Esophagus mucosa (tissue), 1 donor: ENCODE measurements around the gene NR0B2. TPM values are rescaled to one million over a fixed set of nuclear protein-coding genes. Genes with fewer than 3 reads are reported as not detected.
"Not testable (repeated sequence)": the region's sequence is repeated elsewhere in the genome, so short reads cannot be mapped to it uniquely, and the experiment has no call there.

Experiments used
- ATAC-seq: fragments of 200-7000 bp; cut with Tn5 transposase; one replicate; pipeline ENCODE4 v1.9.1; 2020
- total RNA-seq: library from RNA; stranded (reverse); gene quantifications from one replicate; pipeline ENCODE4 v1.2.4, GENCODE V29; 2023
- donor health status: DM: yes; HTN: yes; CAD: no.

NR0B2 gene
- total RNA-seq, 1 donor from 2014 or later = not detected

DNA sequence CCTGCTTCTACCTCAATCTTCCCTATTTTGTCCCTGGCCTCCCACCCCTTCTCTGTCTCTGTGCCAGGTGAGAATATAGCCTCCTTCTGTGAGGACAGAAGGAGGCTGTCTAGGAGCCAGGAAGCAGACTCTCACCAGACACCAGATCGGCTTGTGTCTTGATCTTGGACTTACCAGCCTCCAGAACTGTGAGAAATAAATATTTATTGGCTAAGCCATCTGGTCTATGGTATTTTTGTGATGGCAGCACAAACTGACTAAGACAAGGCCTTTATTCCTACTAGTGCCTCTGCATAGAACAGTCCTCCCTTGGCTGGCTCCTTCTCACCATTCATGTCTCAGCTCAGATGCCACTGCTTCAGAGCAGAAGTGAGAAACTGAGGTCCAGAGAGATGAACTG is 25.5 kb downstream of the NR0B2 start:
- no peak for ATAC-seq

DNA sequence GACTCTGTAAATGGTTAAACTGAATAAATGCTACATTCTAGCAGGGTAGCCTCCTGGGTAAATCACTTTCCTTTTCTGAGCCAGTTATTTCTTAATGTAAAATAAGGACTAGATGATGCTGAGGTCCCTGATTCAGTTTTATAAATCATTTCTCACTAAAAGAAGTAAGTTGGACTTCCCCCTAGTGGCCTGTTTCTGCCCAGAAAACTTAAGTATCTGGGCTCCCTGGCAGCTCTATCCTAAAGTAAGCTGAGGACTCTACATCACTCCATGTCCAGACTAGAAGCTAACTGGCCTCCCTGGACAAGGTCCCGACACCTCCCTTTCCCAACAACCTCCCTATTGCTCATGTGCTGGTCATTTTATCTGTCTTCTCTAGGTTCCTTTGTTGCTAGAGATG is 26.6 kb downstream of the NR0B2 start:
- no peak for ATAC-seq

DNA sequence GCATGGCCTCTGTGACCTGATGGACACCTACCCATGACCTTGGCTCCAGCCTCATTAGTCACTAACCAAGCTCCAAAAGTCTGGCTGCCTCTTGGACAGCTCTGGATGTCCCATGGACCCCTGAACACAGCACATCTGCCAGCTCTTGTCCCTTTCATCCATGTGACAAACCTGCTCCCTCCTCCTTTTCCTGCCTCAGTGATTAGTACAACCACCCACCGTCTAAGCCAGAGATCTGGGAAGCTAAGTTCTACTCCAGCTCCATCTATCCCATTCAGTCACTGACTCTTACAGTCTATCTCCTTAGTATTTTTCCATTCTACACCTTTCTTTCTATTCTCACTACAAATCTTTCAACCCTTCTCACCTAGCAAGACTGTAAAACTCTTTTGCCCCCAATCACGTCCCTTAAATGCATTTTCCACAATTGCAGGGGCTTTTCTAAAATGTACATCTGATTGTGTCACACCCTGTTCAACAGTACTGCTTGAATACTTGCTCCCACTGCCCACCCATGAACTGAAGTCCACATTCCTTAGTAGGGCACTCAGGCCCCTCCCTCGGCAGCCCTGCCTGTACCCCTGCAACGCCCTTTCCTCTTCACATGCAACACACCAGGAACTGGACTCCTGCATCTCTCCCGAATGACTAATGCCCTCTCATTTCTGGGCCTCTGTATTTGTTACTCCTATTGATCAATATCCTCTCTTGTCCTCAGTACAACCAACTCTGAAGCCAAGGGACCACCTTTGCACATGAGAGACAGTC is 30.9 kb downstream of the NR0B2 start:
- no peak for ATAC-seq

DNA sequence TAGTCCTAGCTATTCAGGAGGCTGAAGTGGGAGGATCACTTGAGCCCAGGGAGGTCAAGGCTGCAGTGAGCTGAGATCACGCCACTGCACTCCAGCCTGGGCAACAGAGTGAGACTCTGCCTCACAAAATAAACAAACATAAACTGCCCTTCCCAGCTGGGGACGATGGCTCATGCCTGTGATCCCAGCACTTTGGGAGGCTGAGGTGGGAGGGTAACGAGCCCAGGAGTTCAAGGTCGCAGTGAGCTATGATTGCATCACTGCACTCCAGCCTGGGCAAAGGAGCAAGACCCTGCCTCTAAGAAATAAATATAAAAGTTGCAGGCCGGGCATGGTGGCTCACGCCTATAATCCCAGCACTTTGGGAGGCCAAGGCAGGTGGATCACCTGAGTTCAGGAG is 32.2 kb downstream of the NR0B2 start:
- not testable (repeated sequence) for ATAC-seq

DNA sequence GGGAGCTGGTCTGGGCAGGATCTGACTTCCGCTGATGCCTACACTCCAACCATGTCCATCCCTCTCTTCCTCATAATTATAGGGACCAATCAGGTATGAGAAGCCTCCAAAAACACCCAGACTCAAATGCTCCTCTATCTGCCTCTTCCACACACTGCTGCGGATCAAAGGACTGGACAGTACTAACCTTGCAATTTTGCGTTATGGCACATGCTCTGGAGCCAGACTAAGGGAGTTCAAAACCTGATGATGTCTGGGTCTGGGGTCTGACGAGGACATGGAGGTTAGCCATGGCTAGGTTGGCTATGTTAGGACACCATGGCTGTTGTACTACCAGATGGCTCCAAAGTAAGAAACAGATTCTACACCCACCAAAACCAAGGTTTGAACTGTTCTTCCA is 34.0 kb downstream of the NR0B2 start:
- ATAC-seq = no peak

DNA sequence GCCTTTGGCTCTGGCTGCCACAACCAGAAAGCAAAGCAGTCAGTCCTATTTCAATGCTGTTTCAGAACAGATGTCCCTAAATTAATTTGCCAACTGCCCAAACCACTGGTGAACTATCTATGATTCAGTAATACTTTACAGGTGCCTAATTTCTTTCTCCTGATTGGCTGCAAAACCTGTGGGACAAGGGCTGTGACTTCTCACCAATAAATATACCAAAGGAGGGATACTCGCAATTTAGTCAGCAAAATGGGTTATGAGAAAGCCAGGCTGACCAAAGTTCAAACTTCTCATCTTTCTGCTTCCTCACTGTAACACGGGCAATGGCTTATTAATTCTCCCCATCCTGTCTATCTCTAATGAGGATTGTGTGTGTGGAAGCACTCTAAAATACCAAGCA is 36.4 kb downstream of the NR0B2 start:
- no peak for ATAC-seq

DNA sequence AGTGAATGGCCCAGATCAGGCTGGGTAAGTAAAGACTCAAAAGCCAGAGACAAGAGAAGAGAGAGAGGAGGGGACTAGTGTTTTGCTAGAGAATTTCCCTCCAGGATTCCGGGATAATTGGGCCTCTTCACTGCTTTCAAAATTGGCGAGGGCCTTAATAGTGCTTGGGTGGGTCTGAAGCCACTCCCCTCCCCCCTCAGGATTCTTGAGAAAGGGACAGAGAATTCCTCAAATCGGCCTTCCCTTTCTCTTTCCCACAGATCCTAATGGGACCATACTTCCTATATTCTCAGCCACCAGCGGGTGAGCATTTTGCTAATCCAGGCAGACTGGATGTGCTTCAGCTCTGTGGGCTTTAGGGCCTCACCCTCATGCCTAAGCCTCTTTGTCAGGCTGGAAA is 38.9 kb downstream of the NR0B2 start:
- ATAC-seq = no peak

DNA sequence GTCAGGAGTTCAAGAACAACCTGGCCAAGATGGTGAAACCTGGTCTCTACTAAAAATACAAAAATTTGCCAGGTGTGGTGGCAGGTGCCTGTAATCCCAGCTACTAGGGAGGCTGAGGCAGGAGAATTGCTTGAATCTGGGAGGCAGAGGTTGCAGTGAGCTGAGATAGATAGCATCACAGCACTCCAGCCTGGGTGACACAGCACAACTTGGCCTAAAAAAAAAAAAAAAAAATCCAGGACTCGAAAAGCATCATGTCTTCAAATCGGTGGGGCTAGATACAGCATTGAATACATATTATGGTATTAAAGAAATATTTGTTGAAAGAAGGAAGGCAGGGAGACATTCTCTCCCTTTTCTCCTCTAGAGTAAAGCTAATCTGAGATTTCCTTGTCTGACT is 40.7 kb downstream of the NR0B2 start:
- ATAC-seq = not testable (repeated sequence)

DNA sequence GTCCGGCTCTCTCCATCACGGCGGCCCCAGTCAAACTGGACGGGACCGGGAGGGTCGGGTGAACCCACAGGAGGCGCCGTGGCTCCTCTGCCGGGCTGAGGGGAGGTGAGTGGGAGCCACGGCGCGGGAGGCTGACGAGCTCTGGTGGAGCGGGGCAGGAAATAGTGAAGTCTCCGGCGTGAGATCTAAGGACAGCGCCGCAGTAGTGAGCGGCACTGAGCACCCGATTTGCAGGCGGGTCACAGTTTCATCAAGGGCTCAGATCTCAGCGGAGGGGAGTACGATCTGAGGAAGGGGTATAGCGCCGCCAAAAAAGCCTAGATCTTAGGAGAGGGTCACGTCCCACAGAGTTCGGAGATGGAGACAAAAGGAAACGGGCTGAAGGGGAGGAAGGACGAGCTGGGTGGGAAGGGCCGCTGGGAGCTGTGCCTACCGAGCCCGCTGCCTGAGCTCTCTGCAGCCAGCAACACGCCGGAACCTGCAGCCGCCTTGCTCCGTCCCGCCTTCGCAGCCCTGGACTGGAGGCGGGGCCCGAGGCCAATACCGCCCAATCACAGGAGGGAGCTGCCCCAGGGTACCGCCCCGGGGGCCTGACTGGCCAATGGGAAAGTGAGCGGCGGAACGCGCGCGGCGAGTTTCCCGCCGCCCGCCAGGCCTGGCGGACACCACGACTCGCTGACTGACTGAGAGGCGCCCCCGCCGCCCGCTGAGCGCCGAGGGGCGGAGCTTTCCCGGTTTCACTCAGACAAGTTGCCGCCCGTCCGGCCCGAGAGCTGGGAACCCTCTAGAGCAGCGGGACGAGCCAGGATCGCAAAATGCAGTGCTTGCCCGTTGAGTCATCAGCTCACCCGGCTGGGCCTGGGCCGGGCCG is 48.9 kb downstream of the NR0B2 start:
- peak; percentile 75 for ATAC-seq

DNA sequence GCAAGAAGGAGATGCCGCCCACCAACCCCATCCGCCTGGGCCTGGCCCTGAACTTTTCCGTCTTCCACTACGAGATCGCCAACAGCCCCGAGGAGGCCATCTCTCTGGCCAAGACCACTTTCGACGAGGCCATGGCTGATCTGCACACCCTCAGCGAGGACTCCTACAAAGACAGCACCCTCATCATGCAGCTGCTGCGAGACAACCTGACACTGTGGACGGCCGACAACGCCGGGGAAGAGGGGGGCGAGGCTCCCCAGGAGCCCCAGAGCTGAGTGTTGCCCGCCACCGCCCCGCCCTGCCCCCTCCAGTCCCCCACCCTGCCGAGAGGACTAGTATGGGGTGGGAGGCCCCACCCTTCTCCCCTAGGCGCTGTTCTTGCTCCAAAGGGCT is 50.1 kb downstream of the NR0B2 start:
- ATAC-seq = no peak

DNA sequence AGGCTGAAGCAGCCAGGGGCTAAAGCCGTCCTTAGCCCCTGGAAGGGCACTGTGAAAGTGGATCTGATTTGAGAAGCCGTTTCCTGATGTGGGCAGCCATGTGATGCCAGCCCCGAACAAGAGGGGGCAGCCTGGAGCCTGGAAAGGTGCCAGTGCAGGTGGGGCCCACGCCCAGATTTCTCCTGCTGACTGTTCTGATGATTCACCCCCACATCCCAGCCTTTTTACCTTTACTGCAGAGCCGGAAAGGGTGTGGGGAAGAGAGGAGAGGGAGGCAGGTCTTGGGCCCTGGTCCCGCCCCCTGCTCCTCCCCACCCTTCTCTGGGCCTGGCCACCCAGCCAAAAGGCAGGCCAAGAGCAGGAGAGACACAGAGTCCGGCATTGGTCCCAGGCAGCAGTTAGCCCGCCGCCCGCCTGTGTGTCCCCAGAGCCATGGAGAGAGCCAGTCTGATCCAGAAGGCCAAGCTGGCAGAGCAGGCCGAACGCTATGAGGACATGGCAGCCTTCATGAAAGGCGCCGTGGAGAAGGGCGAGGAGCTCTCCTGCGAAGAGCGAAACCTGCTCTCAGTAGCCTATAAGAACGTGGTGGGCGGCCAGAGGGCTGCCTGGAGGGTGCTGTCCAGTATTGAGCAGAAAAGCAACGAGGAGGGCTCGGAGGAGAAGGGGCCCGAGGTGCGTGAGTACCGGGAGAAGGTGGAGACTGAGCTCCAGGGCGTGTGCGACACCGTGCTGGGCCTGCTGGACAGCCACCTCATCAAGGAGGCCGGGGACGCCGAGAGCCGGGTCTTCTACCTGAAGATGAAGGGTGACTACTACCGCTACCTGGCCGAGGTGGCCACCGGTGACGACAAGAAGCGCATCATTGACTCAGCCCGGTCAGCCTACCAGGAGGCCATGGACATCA is 50.7 kb downstream of the NR0B2 start, which contains the start of gene SFN:
Gene SFN, plus strand, starts transcription at position 369 of the 904 bp plus-strand sequence. Its CDS starts 64 bp downstream, at position 433.
- peak; percentile 77 for ATAC-seq

DNA sequence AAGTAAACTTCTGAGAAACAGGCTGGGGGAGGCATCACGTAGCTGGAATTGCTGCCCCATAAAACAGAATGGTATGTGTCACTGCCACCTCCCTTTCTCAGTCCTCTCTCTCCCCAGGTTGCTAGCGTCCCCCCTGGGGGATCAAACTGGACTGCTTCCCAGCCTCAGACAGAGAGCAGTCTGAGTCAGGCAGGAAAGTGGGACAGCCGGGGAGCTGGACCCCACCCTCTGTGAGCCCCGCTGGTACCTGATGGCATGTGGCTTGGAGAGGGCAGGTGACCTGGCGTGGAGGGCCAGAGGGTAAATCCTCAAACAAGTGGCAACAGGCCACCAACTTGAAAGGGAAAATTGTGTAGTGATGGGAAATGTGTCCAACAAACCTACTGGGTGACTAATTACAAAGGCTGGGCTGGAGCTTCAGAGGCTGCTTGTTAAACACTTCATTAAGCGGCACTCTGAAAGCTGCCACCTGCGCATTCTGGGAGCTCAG is 51.8 kb downstream of the NR0B2 start:
- peak; percentile 0 for ATAC-seq

Other genes starting within 250 kb of the NR0B2 start
- 44.3 TPM for gene ARID1A, start 218.0 kb downstream of the NR0B2 start, total RNA-seq
- 9.4 TPM for gene PIGV, start 126.0 kb downstream of the NR0B2 start, total RNA-seq
- 19.2 TPM for gene ZDHHC18, start 87.3 kb downstream of the NR0B2 start, total RNA-seq
- gene SFN, start 50.8 kb downstream of the NR0B2 start, total RNA-seq = 2,315 TPM
- 20.0 TPM for gene GPN2, start 23.7 kb downstream of the NR0B2 start, total RNA-seq
- 10.4 TPM for gene GPATCH3, start 13.5 kb downstream of the NR0B2 start, total RNA-seq
- gene NUDC, start 7.8 kb upstream of the NR0B2 start, total RNA-seq = 35.7 TPM
- 16.5 TPM for gene KDF1, start 46.5 kb upstream of the NR0B2 start, total RNA-seq
- 75.0 TPM for gene TRNP1, start 79.7 kb upstream of the NR0B2 start, total RNA-seq
- gene TENT5B, start 98.9 kb upstream of the NR0B2 start, total RNA-seq = 51.3 TPM
- gene SLC9A1, start 241.2 kb upstream of the NR0B2 start, total RNA-seq = 27.3 TPM